GM23338 (cell line): ENCODE results near the gene ZNF366.

Experiments
- CTCF ChIP-seq, 2 experiments: fragments of 200-600 bp in 1 of 2; sonication (generic) in 1 of 2; conservative IDR thresholded peaks; 2 replicates each; pipeline versions ENCODE4 v1.5.1 to v1.6.1; 2016 to 2017; ENCODE audit warnings: antibody characterized with exemption in 2 of 2, low read depth in 2 of 2, mild to moderate bottlenecking in 2 of 2, moderate library complexity in 1 of 2
- EZH2 ChIP-seq: fragments of 200-600 bp; sonication (generic); IDR thresholded peaks from one replicate; pipeline ENCODE4 v1.8.0; 2017; ENCODE audit warnings: antibody characterized with exemption, mild to moderate bottlenecking, low read depth; ENCODE audit not compliant: unreplicated experiment

- TF ChIP-seq EZH2 (no peak), CTCF (conservative IDR thresholded peaks at IDR 0.05; ENCODE audit: low read depth in 2 of 2) (no peak)
Observed at GRCh38 chr5:72539726-72540125, 32.5 kb upstream of the ZNF366 start.
